AG09309 (cell line): ENCODE data around the gene RNASE1.
"Not testable (repeated sequence)": the region's sequence is repeated elsewhere in the genome, so short reads cannot be mapped to it uniquely, and the experiment has no call there.

Source experiments
- DNase-seq: peaks from one replicate; pipeline ENCODE4 v3.0.0-alpha.2; 2010; ENCODE audit warnings: low read depth
- H3K4me3 ChIP-seq: 2 replicates; pipeline ENCODE4 v1.5.1; 2011; ENCODE audit warnings: mild to moderate bottlenecking, low read depth, low read length, moderate library complexity; ENCODE audit not compliant: control insufficient read depth
- CTCF ChIP-seq: IDR thresholded peaks from 2 replicates; pipeline ENCODE4 v1.5.1; 2011; ENCODE audit warnings: mild to moderate bottlenecking, low read depth, low read length, inconsistent platforms; ENCODE audit not compliant: insufficient read depth, control insufficient read depth; ENCODE audit errors: missing control alignments

Gene RNASE1

GRCh38 chr14:20775043-20775442, 27.6 kb downstream of the RNASE1 start:
- no peak for DNase-seq
- no peak for TF ChIP-seq CTCF
- H3K4me3 ChIP-seq = no peak overlapping the region

- no peak for TF ChIP-seq CTCF
- no peak overlapping the region for H3K4me3 ChIP-seq
- DNase-seq = no peak
These were observed 28.3 kb downstream of the RNASE1 start for GRCh38 chr14:20774258-20774824.

GRCh38 chr14:20772650-20773049, 30.0 kb downstream of the RNASE1 start:
- DNase-seq = no peak
- no peak overlapping the region for H3K4me3 ChIP-seq
- TF ChIP-seq CTCF = no peak

GRCh38 chr14:20769421-20769820, 33.2 kb downstream of the RNASE1 start:
- H3K4me3 ChIP-seq = no peak overlapping the region
- TF ChIP-seq CTCF = no peak
- no peak for DNase-seq

GRCh38 chr14:20768593-20768892, 34.1 kb downstream of the RNASE1 start:
- no peak overlapping the region for H3K4me3 ChIP-seq
- TF ChIP-seq CTCF = no peak
- DNase-seq = no peak

GRCh38 chr14:20760950-20761349, 41.7 kb downstream of the RNASE1 start:
- no peak for DNase-seq
- H3K4me3 ChIP-seq = no peak overlapping the region
- TF ChIP-seq CTCF = no peak

- not testable (repeated sequence) for H3K4me3 ChIP-seq, DNase-seq
These were observed 43.2 kb downstream of the RNASE1 start for GRCh38 chr14:20759465-20759864.
